Testis (tissue), 2 donors: ENCODE data around the gene SSH3.

Experiments
- CTCF ChIP-seq, 3 experiments: fragments of 450-650 bp in 2 of 3; fragments of 200-600 bp in 1 of 3; sonication (generic) in 1 of 3; IDR thresholded peaks; one replicate each; pipeline ENCODE4 v1.5.1; 2016 to 2019; ENCODE audit warnings: antibody characterized with exemption in 3 of 3, mild to moderate bottlenecking in 2 of 3, moderate library complexity in 1 of 3
- POLR2A ChIP-seq: fragments of 450-650 bp; IDR thresholded peaks from one replicate; pipeline ENCODE4 v1.6.1; 2017; ENCODE audit warnings: antibody characterized with exemption, mild to moderate bottlenecking, moderate library complexity

- TF ChIP-seq CTCF (IDR thresholded peaks at IDR 0.05): no peak
- TF ChIP-seq POLR2A: no peak
These were observed 42.9 kb upstream of the SSH3 start for GRCh38 chr11:67260406-67260805.
